Heart left ventricle (tissue), 16 donors: Measurements from ENCODE around the gene LRMDA. TPM values are rescaled to one million over a fixed set of nuclear protein-coding genes. Genes with fewer than 3 reads are reported as not detected.

Source experiments
- ATAC-seq, 4 donors: fragments of 200-7000 bp; cut with Tn5 transposase; one replicate each; pipeline ENCODE4 v1.9.1; 2020 to 2022; ENCODE audit warnings: moderate library complexity in 4 of 4, mild to moderate bottlenecking in 3 of 4, moderate number of reproducible peaks in 1 of 4
- DNase-seq, 5 donors: peaks; one replicate each; pipeline ENCODE4 v3.0.0-alpha.2; 2020
- H3K27ac ChIP-seq, 12 donors: fragments of 200-600 bp; sonication (generic) in 4 of 12; one replicate each; pipeline versions ENCODE4 v1.5.0 to v1.8.0; 2016 to 2022; ENCODE audit warnings: mild to moderate bottlenecking in 2 of 12
- H3K27me3 ChIP-seq, 9 donors: fragments of 200-600 bp; sonication (generic) in 2 of 9; one replicate each; pipeline versions ENCODE4 v1.5.1 to v1.8.0; 2016 to 2022; ENCODE audit warnings: mild to moderate bottlenecking in 3 of 9
- H3K36me3 ChIP-seq, 9 donors: fragments of 200-600 bp; sonication (generic) in 2 of 9; one replicate each; pipeline versions ENCODE4 v1.5.0 to v1.8.0; 2018 to 2022; ENCODE audit warnings: mild to moderate bottlenecking in 2 of 9
- H3K4me1 ChIP-seq, 12 donors: fragments of 200-600 bp; sonication (generic) in 4 of 12; one replicate each; pipeline versions ENCODE4 v1.5.0 to v1.8.0; 2016 to 2022; ENCODE audit warnings: mild to moderate bottlenecking in 3 of 12
- H3K4me3 ChIP-seq, 12 donors: fragments of 200-600 bp; sonication (generic) in 4 of 12; one replicate each; pipeline versions ENCODE4 v1.5.0 to v1.8.0; 2017 to 2022; ENCODE audit warnings: mild to moderate bottlenecking in 9 of 12, moderate library complexity in 4 of 12
- H3K9me3 ChIP-seq, 12 donors: fragments of 200-600 bp; sonication (generic) in 4 of 12; one replicate each; pipeline versions ENCODE4 v1.5.0 to v1.8.0; 2016 to 2022; ENCODE audit warnings: mild to moderate bottlenecking in 1 of 12
- CTCF ChIP-seq, 12 donors: fragments of 200-600 bp; sonication (generic) in 4 of 12; IDR thresholded peaks; one replicate each; pipeline versions ENCODE4 v1.5.0 to v1.8.0; 2018 to 2022; ENCODE audit warnings: antibody characterized with exemption in 12 of 12, mild to moderate bottlenecking in 5 of 12
- POLR2A ChIP-seq, 2 donors: fragments of 450-650 bp; IDR thresholded peaks; one replicate each; pipeline ENCODE4 v1.6.1; 2017; ENCODE audit warnings: antibody characterized with exemption in 2 of 2, mild to moderate bottlenecking in 2 of 2, moderate library complexity in 2 of 2
- WGBS, 4 donors: extraction: QIAGEN DNeasy Blood & Tissue Kit in 2 of 4; methylation state at CpG; one replicate each; pipeline versions ENCODE4 v1.1.5 to v1.1.7; 2013 to 2018; 5-methylcytosine and 5-hydroxymethylcytosine counted together
- intact Hi-C, 10 donors: fragments of 100-400 bp; cut with DNase I; formaldehyde crosslinking; loops; one replicate each; pipeline versions ENCODE4 v1.11.1 to v1.14.2; 2022
- polyA plus RNA-seq, 2 donors: library from polyadenylated mRNA; stranded (reverse); fragments of 200-250 nt; gene quantifications; one replicate each; pipeline ENCODE4 v1.2.3, GENCODE V29; 2013
- total RNA-seq, 9 donors: library from RNA; depleted of rRNA in 2 of 9; stranded (reverse); fragments of >200 nt in 2 of 9; fragmentation: NEBNext Ultra II Directional in 3 of 9; extraction: Animal tissue kit (Norgen Biotek cat#: 25700) in 3 of 9; gene quantifications; one replicate each; pipeline versions ENCODE4 v1.1.0 to v1.2.4, GENCODE V29; 2016 to 2023
- donor health status: ischemic (EF 13 %, LVEDD 7.1; RV severe dilation, severe dysfunction).
- donor health status: healthy with polysubstance abuse.
- donor health status: DM: no; HTN: yes; CAD: no.
- donor health status: DM: no; HTN: no; CAD: no.
- donor health status: ischemic (EF 25% LVEDD 6.9; RV normal size, moderate dysfunction).
- donor health status: ischemic (EF 25% LVEDD 5.7; RV mildly dilated, moderate dysfunction).
- donor health status: healthy.
- donor health status: DM: yes; HTN: yes; CAD: no.
- donor health status: ischemic (EF 35%, LVEDD 5.7; RV mildly dilated, moderate dysfunction).
- donor health status: nonischemic (EF 11% LVEDD 7.7; RV severe dilation, severe dysfunction).
- donor health status: DM: yes; HTN: yes; CAD: no.
- donor health status: PGD.
- donor health status: ischemic (EF 29% LVEDD 5.4; RV normal size, mild dysfunction).
- donor health status: nonischemic (EF 23%, LVEDD 6.1; RV moderate dilation, normal function).

Gene LRMDA
- total and polyA plus RNA-seq, 11 donors: 2.4 to 34.4 (median 14.9) TPM

- no peaks in the 10 kb centered on the region for H3K27me3 ChIP-seq
- DNase-seq: no peak
- H3K9me3 ChIP-seq: no peaks in the 10 kb centered on the region
- H3K4me1 ChIP-seq: peaks cover 0 to 13% (median 0%) of the 10 kb centered on the region in 12 donors
- H3K4me3 ChIP-seq: no peak overlapping the region
- no peaks in the 10 kb centered on the region for H3K36me3 ChIP-seq
- no peak for ATAC-seq
- intact Hi-C loops: no loop called here
- TF ChIP-seq POLR2A (IDR thresholded peaks at IDR 0.05) (no peak), CTCF (IDR thresholded peaks at IDR 0.05) (no peak)
- no peak overlapping the region for H3K27ac ChIP-seq
- whole genome bisulfite sequencing, 4 donors: 72 to 91% (median 84%) methylated on average over 4 of the region's 4 CpGs
Observed at GRCh38 chr10:75709245-75709644, 277.8 kb downstream of the LRMDA start.

- Histone ChIP-seq H3K36me3 (no peaks in the 10 kb centered on the region), H3K4me3 (no peak overlapping the region), H3K4me1 (peaks cover 0 to 13% (median 0%) of the 10 kb centered on the region in 12 donors), H3K27ac (no peak overlapping the region), H3K9me3 (no peaks in the 10 kb centered on the region), H3K27me3 (no peaks in the 10 kb centered on the region)
- TF ChIP-seq CTCF (IDR thresholded peaks at IDR 0.05): no peak
- TF ChIP-seq POLR2A (IDR thresholded peaks at IDR 0.05): no peak
- ATAC-seq: no peak
- WGBS, 4 donors: 94 to 97% (median 96%) methylated on average over 3 of the region's 3 CpGs
- DNase-seq: no peak
- intact Hi-C loops: no loop called here
Observed at GRCh38 chr10:75709811-75710210, 278.4 kb downstream of the LRMDA start.

DNA sequence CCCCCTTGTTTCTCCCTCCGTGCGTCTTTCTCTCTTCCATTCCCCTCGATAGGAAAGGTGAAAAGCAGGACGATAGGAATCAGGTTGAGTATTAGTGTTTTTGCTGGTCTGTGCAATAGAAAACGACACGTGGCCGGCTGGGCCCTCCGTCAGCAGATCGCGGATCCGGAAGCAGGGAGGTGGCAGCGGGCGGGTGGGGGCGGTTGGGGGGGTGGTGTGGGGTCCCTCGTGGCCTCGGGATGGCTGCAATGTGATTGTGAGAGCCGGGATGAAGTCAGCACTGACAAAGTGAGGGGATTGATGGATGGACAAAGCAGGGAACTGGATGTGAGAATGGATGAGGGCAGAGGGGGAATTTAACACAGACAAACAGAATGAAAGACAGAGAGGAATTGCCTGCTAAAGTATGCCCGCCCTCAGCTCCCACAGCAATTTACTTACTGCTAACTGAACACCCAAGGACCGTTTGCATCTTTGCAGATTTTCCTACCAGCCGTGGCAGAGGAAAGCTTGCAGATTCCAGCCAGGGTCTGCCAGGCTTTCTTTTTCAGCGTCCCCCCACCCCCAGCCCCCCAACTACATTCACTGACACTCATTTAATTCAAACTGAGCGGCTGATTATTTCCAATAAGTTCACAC lies 280.9 kb downstream of the LRMDA start:
- DNase-seq: peak in 1 of 5 donors; percentile 40
- Histone ChIP-seq H3K4me3 (peak overlapping the region in 3 of 12 donors; percentile 17 to 33 (median 23)), H3K9me3 (no peaks in the 10 kb centered on the region), H3K27me3 (no peaks in the 10 kb centered on the region), H3K36me3 (no peaks in the 10 kb centered on the region), H3K4me1 (peaks cover 0 to 13% (median 0%) of the 10 kb centered on the region in 12 donors), H3K27ac (no peak overlapping the region)
- ATAC-seq: no peak
- no peak for TF ChIP-seq POLR2A (IDR thresholded peaks at IDR 0.05)
- no peak for TF ChIP-seq CTCF (IDR thresholded peaks at IDR 0.05)
- intact Hi-C loops: no loop called here
- WGBS, 4 donors: 26 to 47% (median 32%) methylated on average over 22 of the region's 22 CpGs

DNA sequence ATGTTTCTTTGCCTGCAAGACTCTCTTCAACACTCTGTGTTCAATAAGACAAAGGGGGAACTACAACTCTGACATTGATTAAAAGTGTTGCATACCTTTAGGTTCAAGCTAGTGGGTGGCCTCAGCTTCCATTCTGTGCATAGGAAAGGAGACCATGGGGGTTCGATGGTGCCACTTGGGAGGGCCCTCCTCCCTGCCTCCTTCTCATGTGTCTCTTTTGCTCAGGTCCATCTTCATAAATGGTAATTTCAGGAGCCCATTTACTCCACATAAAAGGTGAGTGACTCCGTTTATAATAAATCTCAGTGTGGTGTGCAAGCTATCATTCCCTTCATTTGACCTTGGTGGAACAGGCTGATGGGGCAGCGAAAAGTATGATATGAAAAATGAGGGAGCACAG lies 285.1 kb downstream of the LRMDA start:
- TF ChIP-seq POLR2A (IDR thresholded peaks at IDR 0.05) (no peak), CTCF (IDR thresholded peaks at IDR 0.05) (no peak)
- H3K4me1 ChIP-seq: no peaks in the 10 kb centered on the region
- DNase-seq (no peak), ATAC-seq (no peak)
- no peaks in the 10 kb centered on the region for H3K9me3 ChIP-seq
- no peaks in the 10 kb centered on the region for H3K27me3 ChIP-seq
- no peak overlapping the region for H3K4me3 ChIP-seq
- intact Hi-C loops: no loop called here
- 92 to 99% (median 94%) methylated on average over 3 of the region's 3 CpGs for WGBS, 4 donors
- H3K36me3 ChIP-seq: no peaks in the 10 kb centered on the region
- H3K27ac ChIP-seq: no peak overlapping the region
